Fibroblast of lung (primary cell): ENCODE measurements around the gene KATNBL1. TPM values are rescaled to one million over a fixed set of nuclear protein-coding genes. Genes with fewer than 3 reads are reported as not detected.

Experiments
- DNase-seq, 2 donors: peaks; one replicate each; pipeline versions ENCODE4 v3.0.0 to v3.0.0-alpha.2; 2010; ENCODE audit warnings: low read depth in 2 of 2
- H2AFZ ChIP-seq: 2 replicates; pipeline ENCODE4 v1.5.1; 2012; ENCODE audit warnings: low read length, control low read depth, inconsistent platforms
- H3K27ac ChIP-seq: 2 replicates; pipeline ENCODE4 v1.5.1; 2011; ENCODE audit warnings: low read length, control low read depth; ENCODE audit not compliant: insufficient read depth
- H3K27me3 ChIP-seq: 2 replicates; pipeline ENCODE4 v1.5.1; 2011; ENCODE audit warnings: mild to moderate bottlenecking, low read length; ENCODE audit not compliant: control insufficient read depth, insufficient read depth
- H3K36me3 ChIP-seq: 2 replicates; pipeline ENCODE4 v1.5.1; 2011; ENCODE audit warnings: low read length; ENCODE audit not compliant: control insufficient read depth, insufficient read depth
- H3K4me1 ChIP-seq: 2 replicates; pipeline ENCODE4 v1.5.1; 2011; ENCODE audit warnings: low read length; ENCODE audit not compliant: control insufficient read depth, insufficient read depth; ENCODE audit errors: extremely low read depth
- H3K4me2 ChIP-seq: 2 replicates; pipeline ENCODE4 v1.5.1; 2011; ENCODE audit warnings: low read length, control low read depth; ENCODE audit not compliant: insufficient read depth; ENCODE audit errors: extremely low read depth
- H3K4me3 ChIP-seq, 4 experiments: fragments of 200-600 bp in 1 of 4; sonication (generic) in 1 of 4; replicated peaks in 1 of 4; 2 replicates each; pipeline ENCODE4 v1.5.1; 2011 to 2016; ENCODE audit warnings: low read length in 4 of 4, low read depth in 3 of 4, mild to moderate bottlenecking in 3 of 4, control low read depth in 2 of 4, inconsistent platforms in 1 of 4, mixed read lengths in 1 of 4; ENCODE audit not compliant: insufficient read depth in 1 of 4; ENCODE audit errors: control extremely low read depth in 1 of 4
- H3K79me2 ChIP-seq: 2 replicates; pipeline ENCODE4 v1.5.1; 2012; ENCODE audit warnings: mild to moderate bottlenecking, low read length, inconsistent platforms; ENCODE audit not compliant: control insufficient read depth, insufficient read depth
- H3K9ac ChIP-seq: 2 replicates; pipeline ENCODE4 v1.5.1; 2011; ENCODE audit warnings: mild to moderate bottlenecking, low read length, control low read depth; ENCODE audit not compliant: insufficient read depth
- H3K9me3 ChIP-seq: 2 replicates; pipeline ENCODE4 v1.5.1; 2012; ENCODE audit warnings: low read depth, low read length; ENCODE audit not compliant: control insufficient read depth, insufficient read depth
- H4K20me1 ChIP-seq: 2 replicates; pipeline ENCODE4 v1.5.1; 2011; ENCODE audit warnings: low read length; ENCODE audit not compliant: control insufficient read depth, insufficient read depth; ENCODE audit errors: extremely low read depth
- EZH2 ChIP-seq: IDR thresholded peaks from 2 replicates; pipeline ENCODE4 v1.5.1; 2012; ENCODE audit warnings: low read length, control low read depth, mild to moderate bottlenecking; ENCODE audit errors: missing control alignments
- polyA plus RNA-seq, 2 donors: library from polyadenylated mRNA; depleted of rRNA in 1 of 2; stranded (reverse) in 1 of 2; unstranded in 1 of 2; fragments of >200 nt; gene quantifications; 2 replicates each; pipeline ENCODE4 v1.2.1, GENCODE V29; 2011 to 2012; ENCODE audit warnings: missing spikeins in 1 of 2
- total RNA-seq: library from RNA; depleted of rRNA; stranded (reverse); fragments of >200 nt; gene quantifications from 2 replicates; pipeline ENCODE4 v1.2.1, GENCODE V29; 2014
- TF ChIP-seq, protein P1 (sequence below), 2 donors: IDR thresholded peaks in 1 of 2; conservative IDR thresholded peaks in 1 of 2; 1 replicate in 1 of 2; 2 replicates in 1 of 2; pipeline ENCODE4 v1.5.1; 2011 to 2012; ENCODE audit warnings: low read length in 2 of 2, control low read depth in 1 of 2, inconsistent platforms in 1 of 2, low read depth in 1 of 2, mild to moderate bottlenecking in 1 of 2

The KATNBL1 gene
- total and polyA plus RNA-seq, 2 donors (not counting 1 experiment from before 2014, with no cell fraction given) = 26.4 to 35.0 TPM

DNA sequence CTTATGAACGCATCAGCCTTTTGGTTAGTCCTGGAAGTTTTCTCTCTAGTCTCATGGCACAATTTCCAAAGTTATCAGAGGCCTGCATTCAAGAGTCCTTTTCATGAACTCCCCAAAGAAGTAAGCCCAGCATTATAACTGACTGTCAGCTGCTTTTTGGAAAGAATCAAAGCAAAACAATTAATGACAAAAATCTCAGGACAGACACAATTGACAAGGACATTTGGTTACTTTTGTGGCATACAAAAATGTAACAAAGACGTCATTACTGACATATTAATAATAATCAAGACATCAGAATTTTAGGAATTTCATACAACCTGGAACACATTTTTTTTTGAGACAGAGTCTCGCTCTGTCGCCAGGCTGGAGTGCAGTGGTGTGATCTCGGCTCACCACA lies 21.2 kb downstream of the KATNBL1 start:
- Histone ChIP-seq H4K20me1 (no peaks in the 10 kb centered on the region), H3K27me3 (no peaks in the 10 kb centered on the region), H3K79me2 (peaks cover 59% of the 10 kb centered on the region), H3K36me3 (no peaks in the 10 kb centered on the region), H3K9ac (no peak overlapping the region), H3K9me3 (no peaks in the 10 kb centered on the region), H3K4me3 (no peak overlapping the region), H2AFZ (no peak overlapping the region), H3K4me2 (no peak overlapping the region), H3K4me1 (no peaks in the 10 kb centered on the region), H3K27ac (no peak overlapping the region)
- TF ChIP-seq, protein P1, sequence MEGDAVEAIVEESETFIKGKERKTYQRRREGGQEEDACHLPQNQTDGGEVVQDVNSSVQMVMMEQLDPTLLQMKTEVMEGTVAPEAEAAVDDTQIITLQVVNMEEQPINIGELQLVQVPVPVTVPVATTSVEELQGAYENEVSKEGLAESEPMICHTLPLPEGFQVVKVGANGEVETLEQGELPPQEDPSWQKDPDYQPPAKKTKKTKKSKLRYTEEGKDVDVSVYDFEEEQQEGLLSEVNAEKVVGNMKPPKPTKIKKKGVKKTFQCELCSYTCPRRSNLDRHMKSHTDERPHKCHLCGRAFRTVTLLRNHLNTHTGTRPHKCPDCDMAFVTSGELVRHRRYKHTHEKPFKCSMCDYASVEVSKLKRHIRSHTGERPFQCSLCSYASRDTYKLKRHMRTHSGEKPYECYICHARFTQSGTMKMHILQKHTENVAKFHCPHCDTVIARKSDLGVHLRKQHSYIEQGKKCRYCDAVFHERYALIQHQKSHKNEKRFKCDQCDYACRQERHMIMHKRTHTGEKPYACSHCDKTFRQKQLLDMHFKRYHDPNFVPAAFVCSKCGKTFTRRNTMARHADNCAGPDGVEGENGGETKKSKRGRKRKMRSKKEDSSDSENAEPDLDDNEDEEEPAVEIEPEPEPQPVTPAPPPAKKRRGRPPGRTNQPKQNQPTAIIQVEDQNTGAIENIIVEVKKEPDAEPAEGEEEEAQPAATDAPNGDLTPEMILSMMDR (conservative IDR thresholded peaks at IDR 0.05 in 1 of 2, IDR thresholded peaks at IDR 0.05 in 1 of 2; ENCODE audit: low read depth in 1 of 2, low read length in 2 of 2) = no peak
- no peak for TF ChIP-seq EZH2
- peak in 1 of 2 donors; percentile 20 for DNase-seq

DNA sequence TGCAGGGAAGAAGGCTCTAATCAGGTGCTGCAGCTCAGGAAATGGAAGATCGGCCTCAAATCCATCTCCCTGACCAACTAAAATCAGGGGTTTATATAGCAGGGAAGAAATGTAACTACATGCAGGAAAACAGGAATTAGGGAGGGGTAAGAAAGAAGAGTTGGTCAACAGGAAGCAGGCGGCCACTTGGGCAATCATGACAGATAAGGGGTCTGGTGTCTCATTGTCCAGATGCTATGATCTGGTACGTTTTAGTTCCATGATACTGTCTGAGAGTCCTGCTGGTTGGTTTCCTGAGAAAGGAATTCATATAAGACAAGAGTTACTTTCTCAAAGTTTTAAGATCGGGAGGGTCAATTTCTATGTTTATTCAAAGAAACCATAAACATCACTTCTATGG lies 24.2 kb downstream of the KATNBL1 start:
- Histone ChIP-seq H3K27ac (no peak overlapping the region), H3K36me3 (no peaks in the 10 kb centered on the region), H3K9ac (no peak overlapping the region), H3K4me2 (no peak overlapping the region), H3K9me3 (no peaks in the 10 kb centered on the region), H4K20me1 (no peaks in the 10 kb centered on the region), H3K27me3 (no peaks in the 10 kb centered on the region), H3K4me3 (no peak overlapping the region), H3K4me1 (no peaks in the 10 kb centered on the region), H2AFZ (no peak overlapping the region), H3K79me2 (peaks cover 55% of the 10 kb centered on the region)
- no peak for DNase-seq
- TF ChIP-seq, protein P1 (conservative IDR thresholded peaks at IDR 0.05 in 1 of 2, IDR thresholded peaks at IDR 0.05 in 1 of 2; ENCODE audit: low read depth in 1 of 2, low read length in 2 of 2) = no peak
- TF ChIP-seq EZH2 = no peak

DNA sequence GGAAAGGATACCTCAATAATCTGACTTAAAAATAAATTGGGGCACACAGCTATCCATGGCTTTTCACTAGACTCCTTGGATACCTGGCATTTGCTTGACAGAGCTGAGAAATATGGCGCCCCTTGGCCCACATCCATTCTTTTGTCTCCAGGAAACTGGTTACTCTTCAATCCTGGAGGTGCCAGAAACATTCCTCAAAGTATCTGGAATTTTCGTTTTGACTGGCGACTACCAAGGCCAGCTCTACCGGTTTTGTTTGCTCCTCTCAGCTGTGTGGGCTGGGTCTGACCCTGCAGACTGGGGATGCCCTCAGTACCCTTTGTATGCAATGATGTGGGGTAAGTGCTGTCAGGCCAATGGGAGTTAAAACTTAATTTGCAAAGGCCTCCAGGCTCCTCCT lies 27.0 kb downstream of the KATNBL1 start:
- H4K20me1 ChIP-seq = no peaks in the 10 kb centered on the region
- no peaks in the 10 kb centered on the region for H3K27me3 ChIP-seq
- H3K79me2 ChIP-seq = peaks cover 62% of the 10 kb centered on the region
- no peak overlapping the region for H3K9ac ChIP-seq
- H3K4me3 ChIP-seq = no peak overlapping the region
- no peaks in the 10 kb centered on the region for H3K9me3 ChIP-seq
- H3K4me1 ChIP-seq = no peaks in the 10 kb centered on the region
- H3K27ac ChIP-seq = no peak overlapping the region
- no peak overlapping the region for H2AFZ ChIP-seq
- no peak for TF ChIP-seq EZH2
- TF ChIP-seq, protein P1 (conservative IDR thresholded peaks at IDR 0.05 in 1 of 2, IDR thresholded peaks at IDR 0.05 in 1 of 2; ENCODE audit: low read depth in 1 of 2, low read length in 2 of 2) = no peak
- peak in 1 of 2 donors; percentile 22 for DNase-seq
- H3K36me3 ChIP-seq = no peaks in the 10 kb centered on the region
- H3K4me2 ChIP-seq = no peak overlapping the region
